Ishikawa (cell line): ENCODE data around the gene RAI14.

ENCODE experiments used
- CEBPB ChIP-seq: IDR thresholded peaks from 2 replicates; pipeline ENCODE4 v1.6.1; 2012
- CREB1 ChIP-seq: IDR thresholded peaks from 2 replicates; pipeline ENCODE4 v1.6.1; 2012; ENCODE audit warnings: low read depth
- EGR1 ChIP-seq: IDR thresholded peaks from 2 replicates; pipeline ENCODE4 v1.6.1; 2012
- EP300 ChIP-seq: IDR thresholded peaks from 2 replicates; pipeline ENCODE4 v1.6.1; 2012; ENCODE audit warnings: borderline replicate concordance
- FOXM1 ChIP-seq: IDR thresholded peaks from 2 replicates; pipeline ENCODE4 v1.6.1; 2012; ENCODE audit warnings: low read depth, borderline replicate concordance
- MAX ChIP-seq: IDR thresholded peaks from 2 replicates; pipeline ENCODE4 v1.6.1; 2012
- NFIC ChIP-seq: IDR thresholded peaks from 2 replicates; pipeline ENCODE4 v1.6.1; 2012
- RAD21 ChIP-seq: IDR thresholded peaks from 2 replicates; pipeline ENCODE4 v1.6.1; 2012; ENCODE audit warnings: low read depth
- REST ChIP-seq: IDR thresholded peaks from 2 replicates; pipeline ENCODE4 v1.6.1; 2012; ENCODE audit warnings: low read depth, mild to moderate bottlenecking
- TAF1 ChIP-seq: IDR thresholded peaks from 2 replicates; pipeline ENCODE4 v1.6.1; 2012; ENCODE audit warnings: low read depth, mild to moderate bottlenecking
- TCF12 ChIP-seq: IDR thresholded peaks from 2 replicates; pipeline ENCODE4 v1.6.1; 2012; ENCODE audit warnings: low read depth
- TEAD4 ChIP-seq: IDR thresholded peaks from 2 replicates; pipeline ENCODE4 v1.6.1; 2012
- USF1 ChIP-seq: IDR thresholded peaks from 2 replicates; pipeline ENCODE4 v1.6.1; 2012
- YY1 ChIP-seq: IDR thresholded peaks from 2 replicates; pipeline ENCODE4 v1.6.1; 2012; ENCODE audit warnings: low read depth
- ZBTB7A ChIP-seq: IDR thresholded peaks from 2 replicates; pipeline ENCODE4 v1.6.1; 2012; ENCODE audit warnings: low read depth

The RAI14 gene

GRCh38 chr5:34742061-34742460 is 85.9 kb downstream of the RAI14 start:
- TF ChIP-seq EGR1 (no peak), TEAD4 (no peak), FOXM1 (no peak), USF1 (no peak), NFIC (no peak), MAX (no peak), YY1 (no peak), CEBPB (no peak), REST (no peak)

- no peak for TF ChIP-seq NFIC
- TF ChIP-seq FOXM1 = no peak
- no peak for TF ChIP-seq MAX
- TF ChIP-seq TCF12 = no peak
- TF ChIP-seq TEAD4 = no peak
- no peak for TF ChIP-seq CREB1
- no peak for TF ChIP-seq EP300
- TF ChIP-seq REST = no peak
- TF ChIP-seq ZBTB7A = no peak
- TF ChIP-seq CEBPB = no peak
- TF ChIP-seq USF1 = no peak
- no peak for TF ChIP-seq RAD21
- no peak for TF ChIP-seq YY1
- no peak for TF ChIP-seq TAF1
- no peak for TF ChIP-seq EGR1
These were observed 87.8 kb downstream of the RAI14 start for GRCh38 chr5:34743878-34744277.

GRCh38 chr5:34748431-34748830 is 92.3 kb downstream of the RAI14 start:
- TF ChIP-seq EGR1 = no peak
- TF ChIP-seq TAF1 = no peak
- no peak for TF ChIP-seq CEBPB
- TF ChIP-seq TEAD4 = no peak
- TF ChIP-seq YY1 = no peak
- no peak for TF ChIP-seq FOXM1
- no peak for TF ChIP-seq NFIC
- no peak for TF ChIP-seq CREB1
- TF ChIP-seq USF1 = no peak
- TF ChIP-seq RAD21 = no peak
- no peak for TF ChIP-seq MAX
- TF ChIP-seq ZBTB7A = no peak
- TF ChIP-seq TCF12 = no peak
- no peak for TF ChIP-seq EP300

- TF ChIP-seq NFIC (no peak), EP300 (no peak), FOXM1 (no peak), YY1 (no peak), MAX (no peak), TCF12 (no peak), EGR1 (no peak), TEAD4 (no peak), TAF1 (no peak), RAD21 (no peak), CEBPB (no peak)
These were observed 93.3 kb downstream of the RAI14 start for GRCh38 chr5:34749431-34749873.

- no peak for TF ChIP-seq TAF1
- TF ChIP-seq TCF12 = no peak
- no peak for TF ChIP-seq CREB1
- no peak for TF ChIP-seq CEBPB
- no peak for TF ChIP-seq TEAD4
- no peak for TF ChIP-seq ZBTB7A
- TF ChIP-seq YY1 = no peak
These were observed 94.1 kb downstream of the RAI14 start for GRCh38 chr5:34750206-34750605.
